Transverse colon (tissue), 4 donors: ENCODE data around the gene LAMP5. TPM values are rescaled to one million over a fixed set of nuclear protein-coding genes. Genes with fewer than 3 reads are reported as not detected.

Experiments used
- DNase-seq: peaks from one replicate; pipeline ENCODE4 v3.0.0-alpha.2; 2019
- H3K27ac ChIP-seq, 4 donors: fragments of 200-600 bp; sonication (generic); 2 replicates each; pipeline ENCODE4 v1.5.1; 2016 to 2018; ENCODE audit warnings: inconsistent platforms in 4 of 4
- H3K27me3 ChIP-seq: fragments of 200-600 bp; sonication (generic); 2 replicates; pipeline ENCODE4 v1.5.1; 2017; ENCODE audit warnings: inconsistent platforms
- H3K36me3 ChIP-seq, 4 donors: fragments of 200-600 bp; sonication (generic); 2 replicates each; pipeline ENCODE4 v1.5.1; 2017 to 2019; ENCODE audit warnings: inconsistent platforms in 4 of 4
- H3K4me1 ChIP-seq, 4 donors: fragments of 200-600 bp; sonication (generic); 2 replicates each; pipeline ENCODE4 v1.5.1; 2017 to 2020; ENCODE audit warnings: inconsistent platforms in 4 of 4
- H3K4me3 ChIP-seq, 4 donors: fragments of 200-600 bp; sonication (generic); 1 replicate in 1 of 4; 2 replicates in 3 of 4; pipeline versions ENCODE4 v1.5.1 to v1.6.1; 2017 to 2019; ENCODE audit warnings: inconsistent platforms in 4 of 4
- H3K9me3 ChIP-seq, 2 donors: fragments of 200-600 bp; sonication (generic); 2 replicates each; pipeline ENCODE4 v1.5.1; 2017 to 2019; ENCODE audit warnings: inconsistent platforms in 2 of 2
- CTCF ChIP-seq, 5 experiments: fragments of 200-600 bp in 3 of 5; fragments of 450-650 bp in 2 of 5; sonication (generic) in 3 of 5; IDR thresholded peaks; 1 replicate in 2 of 5; 2 replicates in 3 of 5; pipeline ENCODE4 v1.5.1; 2016 to 2017; ENCODE audit warnings: antibody characterized with exemption in 5 of 5, inconsistent platforms in 3 of 5, mild to moderate bottlenecking in 2 of 5, moderate library complexity in 1 of 5
- EP300 ChIP-seq: sonication (generic); formaldehyde crosslinking; IDR thresholded peaks from one replicate; pipeline ENCODE4 v1.6.1; 2017; ENCODE audit warnings: antibody characterized with exemption, low read depth
- POLR2A ChIP-seq: fragments of 450-650 bp; IDR thresholded peaks from one replicate; pipeline ENCODE4 v1.6.1; 2016; ENCODE audit warnings: antibody characterized with exemption, mild to moderate bottlenecking, moderate library complexity
- POLR2AphosphoS5 ChIP-seq, 3 donors: sonication (generic); formaldehyde crosslinking; IDR thresholded peaks; one replicate each; pipeline ENCODE4 v1.6.1; 2016; ENCODE audit warnings: antibody characterized with exemption in 3 of 3
- WGBS, 2 donors: methylation state at CpG; one replicate each; pipeline ENCODE4 v1.1.5; 2018; ENCODE audit warnings: low coverage in 1 of 2; 5-methylcytosine and 5-hydroxymethylcytosine counted together
- in situ Hi-C, 4 donors: fragments of 200-750 bp; cut with MboI; loops; one replicate each; pipeline versions ENCODE4 v1.15.0 to v1.15.1; 2017; ENCODE audit warnings: low sequenced_read_pairs in 3 of 4, low pct_ligation_motif_present in 1 of 4, low pct_unique_long_range_greater_than_20kb in 1 of 4
- intact Hi-C: fragments of 100-400 bp; cut with DNase I; formaldehyde crosslinking; loops from one replicate; pipeline ENCODE4 v1.15.1; 2023; ENCODE audit warnings: low total_unique reads
- total RNA-seq, 4 donors: library from RNA; depleted of rRNA; stranded (reverse); fragments of >200 nt; gene quantifications; one replicate each; pipeline ENCODE4 v1.1.0, GENCODE V29; 2016

Gene LAMP5
- total RNA-seq, 4 donors from 2014 or later: 0.32 TPM; not detected in 3

- no peak overlapping the region for H3K27ac ChIP-seq
- peaks cover 0 to 5% (median 0%) of the 10 kb centered on the region in 4 donors for H3K4me1 ChIP-seq
- no peak for DNase-seq
- in situ Hi-C loops: loop anchor here in 1 of 4 donors (10.0 kb wide), 1 partner anchor 62 kb away; no protein-coding TSS in a partner anchor
- H3K4me3 ChIP-seq: no peak overlapping the region
- intact Hi-C loops: no loop called here
- H3K36me3 ChIP-seq: no peaks in the 10 kb centered on the region
- peaks cover 74% of the 10 kb centered on the region for H3K27me3 ChIP-seq
- no peaks in the 10 kb centered on the region for H3K9me3 ChIP-seq
- 29% methylated on average over 31 of the region's 31 CpGs; no CpG with 5 or more reads in 1 of the 2 donors for WGBS, 2 donors
- TF ChIP-seq CTCF (IDR thresholded peaks at IDR 0.05) (no peak), EP300 (no peak), POLR2A (no peak), POLR2AphosphoS5 (IDR thresholded peaks at IDR 0.05) (no peak)
Observed at GRCh38 chr20:9506964-9507369, 7.4 kb upstream of the LAMP5 start.

GRCh38 chr20:9507544-9508239 is 6.7 kb upstream of the LAMP5 start:
- intact Hi-C loops (no loop called here), in situ Hi-C loops (loop anchor here in 1 of 4 donors (10.0 kb wide), 1 partner anchor 63 kb away; no protein-coding TSS in a partner anchor)
- Histone ChIP-seq H3K27ac (no peak overlapping the region), H3K36me3 (no peaks in the 10 kb centered on the region), H3K4me3 (no peak overlapping the region), H3K9me3 (no peaks in the 10 kb centered on the region), H3K27me3 (peaks cover 82% of the 10 kb centered on the region), H3K4me1 (peaks cover 0 to 5% (median 0%) of the 10 kb centered on the region in 4 donors)
- no peak for TF ChIP-seq POLR2A
- TF ChIP-seq POLR2AphosphoS5 (IDR thresholded peaks at IDR 0.05): no peak
- no peak for TF ChIP-seq EP300
- no peak for TF ChIP-seq CTCF (IDR thresholded peaks at IDR 0.05)
- DNase-seq: no peak
- WGBS, 2 donors: 20% methylated on average over 37 of the region's 37 CpGs; no CpG with 5 or more reads in 1 of the 2 donors

GRCh38 chr20:9508240-9508661 is 6.1 kb upstream of the LAMP5 start:
- in situ Hi-C loops: loop anchor here in 1 of 4 donors (10.0 kb wide), 1 partner anchor 63 kb away; no protein-coding TSS in a partner anchor
- H3K27me3 ChIP-seq: peaks cover 87% of the 10 kb centered on the region

More at GRCh38 chr20:9508240-9508661, 6.1 kb upstream of the LAMP5 start:
- TF ChIP-seq POLR2AphosphoS5 (IDR thresholded peaks at IDR 0.05) (no peak), POLR2A (no peak), CTCF (IDR thresholded peaks at IDR 0.05) (no peak), EP300 (no peak)
- H3K36me3 ChIP-seq: no peaks in the 10 kb centered on the region
- no peak for DNase-seq
- H3K4me3 ChIP-seq: no peak overlapping the region
- intact Hi-C loops: no loop called here
- H3K9me3 ChIP-seq: no peaks in the 10 kb centered on the region
- no peak overlapping the region for H3K27ac ChIP-seq
- H3K4me1 ChIP-seq: peaks cover 0 to 5% (median 0%) of the 10 kb centered on the region in 4 donors
- WGBS, 2 donors: 14 to 18% methylated on average over 9 to 23 of the region's 23 CpGs
